ENCODE measurements around the gene VTI1A. TPM values are rescaled to one million over a fixed set of nuclear protein-coding genes. Genes with fewer than 3 reads are reported as not detected.

The VTI1A gene
- total RNA-seq, 2 donors from 2014 or later = 53.3 to 57.5 TPM

DNA sequence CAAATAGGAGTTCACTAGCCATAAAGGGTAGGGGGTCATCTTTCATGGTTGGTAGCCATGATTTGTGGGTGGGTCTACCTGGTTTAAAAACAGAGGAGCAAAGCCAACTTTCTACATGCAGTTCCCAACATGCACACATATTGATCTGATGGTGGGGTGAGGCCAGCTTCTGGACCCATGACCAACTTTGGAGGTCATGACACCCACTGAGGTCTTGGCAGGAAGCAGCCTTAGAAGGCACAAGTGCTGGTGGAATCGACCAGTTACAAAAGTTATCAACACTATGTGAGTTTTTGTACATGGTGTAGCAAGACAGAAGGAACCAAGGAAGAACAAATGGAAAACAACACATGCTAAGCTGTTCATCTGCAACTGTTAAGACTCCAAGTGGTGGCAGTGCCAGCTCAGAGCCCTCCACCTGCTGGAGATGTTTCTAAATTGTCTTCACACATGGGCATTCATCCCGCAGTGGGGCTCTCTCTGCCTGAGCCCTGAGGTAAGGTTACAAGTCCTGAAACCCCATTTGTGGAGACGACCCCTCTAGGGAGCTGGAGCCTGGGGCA, 401.9 kb downstream of the VTI1A start:
- Histone ChIP-seq H3K9me3 (no peaks in the 10 kb centered on the region), H3K4me3 (no peak overlapping the region), H3K36me3 (no peaks in the 10 kb centered on the region), H3K4me1 (replicated peaks) (no peaks in the 10 kb centered on the region), H3K27me3 (replicated peaks; ENCODE audit: insufficient read depth) (no peaks in the 10 kb centered on the region), H3K27ac (no peak overlapping the region)
- TF ChIP-seq, protein P1, sequence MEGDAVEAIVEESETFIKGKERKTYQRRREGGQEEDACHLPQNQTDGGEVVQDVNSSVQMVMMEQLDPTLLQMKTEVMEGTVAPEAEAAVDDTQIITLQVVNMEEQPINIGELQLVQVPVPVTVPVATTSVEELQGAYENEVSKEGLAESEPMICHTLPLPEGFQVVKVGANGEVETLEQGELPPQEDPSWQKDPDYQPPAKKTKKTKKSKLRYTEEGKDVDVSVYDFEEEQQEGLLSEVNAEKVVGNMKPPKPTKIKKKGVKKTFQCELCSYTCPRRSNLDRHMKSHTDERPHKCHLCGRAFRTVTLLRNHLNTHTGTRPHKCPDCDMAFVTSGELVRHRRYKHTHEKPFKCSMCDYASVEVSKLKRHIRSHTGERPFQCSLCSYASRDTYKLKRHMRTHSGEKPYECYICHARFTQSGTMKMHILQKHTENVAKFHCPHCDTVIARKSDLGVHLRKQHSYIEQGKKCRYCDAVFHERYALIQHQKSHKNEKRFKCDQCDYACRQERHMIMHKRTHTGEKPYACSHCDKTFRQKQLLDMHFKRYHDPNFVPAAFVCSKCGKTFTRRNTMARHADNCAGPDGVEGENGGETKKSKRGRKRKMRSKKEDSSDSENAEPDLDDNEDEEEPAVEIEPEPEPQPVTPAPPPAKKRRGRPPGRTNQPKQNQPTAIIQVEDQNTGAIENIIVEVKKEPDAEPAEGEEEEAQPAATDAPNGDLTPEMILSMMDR (IDR thresholded peaks at IDR 0.05) = no peak
- TF ChIP-seq POLR2AphosphoS5 (IDR thresholded peaks at IDR 0.05) = no peak
- no peak for TF ChIP-seq POLR2A (IDR thresholded peaks at IDR 0.05)
- intact Hi-C loops (cut with DNase I) = no loop called here
- 96% methylated on average over 3 of the region's 3 CpGs for WGBS
- no peak for DNase-seq (ENCODE audit: low spot score)

DNA sequence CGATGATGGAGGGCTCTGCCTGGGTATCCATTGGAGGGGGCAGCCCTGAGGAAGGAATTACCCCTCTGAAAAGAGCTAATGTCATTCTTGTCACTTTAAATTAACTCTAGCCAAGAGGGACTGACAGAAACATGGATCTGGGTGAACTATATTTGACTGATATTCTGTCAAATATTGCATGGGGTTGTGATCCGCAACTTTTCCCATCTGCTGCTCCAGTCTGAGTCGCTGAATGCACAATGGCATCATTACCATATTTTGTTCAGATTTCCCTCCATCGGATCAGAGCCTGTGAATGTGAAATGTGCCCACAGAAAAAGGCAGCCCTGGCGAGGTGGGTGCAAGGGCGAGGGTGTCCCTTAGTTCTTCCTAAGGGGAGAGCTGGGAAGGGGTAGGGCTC, 402.5 kb downstream of the VTI1A start:
- WGBS = 96% methylated on average over 6 of the region's 6 CpGs
- intact Hi-C loops (cut with DNase I) = no loop called here

DNA sequence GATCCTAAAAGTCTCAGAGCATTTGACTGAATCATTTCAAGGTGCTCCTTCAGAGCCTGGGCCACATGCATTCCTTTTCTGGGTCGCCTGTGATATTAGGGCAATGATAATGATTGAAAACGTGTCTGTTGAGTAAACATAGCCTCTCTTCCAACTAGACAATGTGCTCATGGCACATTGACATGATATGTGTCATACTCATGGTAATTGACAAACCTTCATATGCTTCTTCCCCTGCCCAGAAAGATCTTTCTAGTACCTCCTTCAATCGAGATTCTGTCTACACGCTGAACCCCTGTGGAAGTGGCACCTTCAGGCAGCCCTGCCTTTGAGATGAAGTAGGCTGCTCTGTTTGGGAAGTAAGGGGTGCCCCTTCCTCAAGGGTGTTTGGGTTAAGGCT, 404.2 kb downstream of the VTI1A start:
- TF ChIP-seq, protein P1 (IDR thresholded peaks at IDR 0.05) = no peak
- TF ChIP-seq POLR2AphosphoS5 (IDR thresholded peaks at IDR 0.05) (no peak), POLR2A (IDR thresholded peaks at IDR 0.05) (no peak)
- H3K36me3 ChIP-seq = no peaks in the 10 kb centered on the region
- H3K4me3 ChIP-seq = no peak overlapping the region
- no peaks in the 10 kb centered on the region for H3K4me1 ChIP-seq (replicated peaks)
- H3K27me3 ChIP-seq (replicated peaks; ENCODE audit: insufficient read depth) = no peaks in the 10 kb centered on the region
- H3K9me3 ChIP-seq = no peaks in the 10 kb centered on the region
- intact Hi-C loops (cut with DNase I) = no loop called here
- H3K27ac ChIP-seq = no peak overlapping the region
- no peak for DNase-seq (ENCODE audit: low spot score)
- 85% methylated on average over 4 of the region's 4 CpGs for WGBS

More for the DNA sequence above, 402.5 kb downstream of the VTI1A start:
- TF ChIP-seq, protein P1 (IDR thresholded peaks at IDR 0.05) = no peak
- TF ChIP-seq POLR2A (IDR thresholded peaks at IDR 0.05) = no peak
- no peak for TF ChIP-seq POLR2AphosphoS5 (IDR thresholded peaks at IDR 0.05)
- Histone ChIP-seq H3K36me3 (no peaks in the 10 kb centered on the region), H3K4me3 (no peak overlapping the region), H3K27me3 (replicated peaks; ENCODE audit: insufficient read depth) (no peaks in the 10 kb centered on the region), H3K4me1 (replicated peaks) (no peaks in the 10 kb centered on the region), H3K27ac (no peak overlapping the region), H3K9me3 (no peaks in the 10 kb centered on the region)
- no peak for DNase-seq (ENCODE audit: low spot score)

DNA sequence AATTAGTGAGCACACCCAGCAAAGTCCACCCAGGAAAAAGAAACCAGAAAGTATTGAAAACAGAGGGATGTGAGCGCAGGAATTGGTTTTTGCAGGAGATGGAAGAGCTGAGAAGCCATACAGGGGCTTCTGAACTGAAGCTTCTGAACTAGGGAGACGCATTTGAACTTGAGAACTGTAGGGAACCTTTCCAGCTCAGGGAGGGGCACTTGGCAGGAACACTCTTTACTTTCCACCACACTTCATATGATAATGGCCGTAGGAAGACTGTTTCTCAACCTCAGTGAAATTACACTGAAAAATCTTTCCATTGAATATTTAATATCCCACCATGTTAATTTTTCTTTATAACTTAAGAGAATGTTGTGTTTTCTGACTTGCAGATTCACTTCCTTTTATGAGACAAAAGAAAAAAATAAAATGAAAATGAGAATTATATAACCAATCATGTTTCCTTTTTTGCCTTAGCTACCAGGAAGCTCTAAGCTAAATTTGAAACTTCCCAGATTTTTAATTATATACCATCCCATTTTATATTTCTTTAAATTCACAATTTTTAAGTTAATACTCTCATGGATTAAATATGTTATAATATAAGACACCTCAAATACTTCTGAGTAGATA, 404.7 kb downstream of the VTI1A start:
- intact Hi-C loops (cut with DNase I) = no loop called here
- Histone ChIP-seq H3K9me3 (no peaks in the 10 kb centered on the region), H3K36me3 (no peaks in the 10 kb centered on the region), H3K4me1 (replicated peaks) (no peaks in the 10 kb centered on the region), H3K27me3 (replicated peaks; ENCODE audit: insufficient read depth) (no peaks in the 10 kb centered on the region), H3K4me3 (no peak overlapping the region), H3K27ac (no peak overlapping the region)
- TF ChIP-seq POLR2A (IDR thresholded peaks at IDR 0.05) (no peak), POLR2AphosphoS5 (IDR thresholded peaks at IDR 0.05) (no peak)
- TF ChIP-seq, protein P1 (IDR thresholded peaks at IDR 0.05) = no peak
- DNase-seq (ENCODE audit: low spot score) = no peak
- WGBS = 58% methylated on average over 3 of the region's 3 CpGs

DNA sequence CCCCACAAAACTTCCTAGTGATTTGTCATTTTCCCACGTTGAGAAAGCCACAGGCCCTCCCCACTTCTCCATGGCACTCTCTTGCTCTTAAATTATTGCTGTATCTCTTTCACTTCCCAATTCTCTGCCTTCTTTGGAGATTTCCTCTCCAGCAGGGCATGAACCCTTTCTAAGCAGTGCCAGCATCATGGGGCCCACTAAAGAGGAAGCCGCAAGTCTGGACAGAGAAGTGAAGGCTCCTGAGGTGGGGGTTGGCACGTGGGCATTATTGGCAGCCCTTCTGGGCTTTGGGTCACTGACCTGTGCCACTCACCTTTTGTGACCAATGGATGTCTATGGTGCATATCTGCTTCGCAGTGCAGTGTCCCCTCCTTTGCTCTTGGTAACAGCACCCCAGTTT, 405.3 kb downstream of the VTI1A start:
- DNase-seq (ENCODE audit: low spot score) = no peak
- TF ChIP-seq, protein P1 (IDR thresholded peaks at IDR 0.05) = no peak
- no peak for TF ChIP-seq POLR2A (IDR thresholded peaks at IDR 0.05)
- no peak for TF ChIP-seq POLR2AphosphoS5 (IDR thresholded peaks at IDR 0.05)
- Histone ChIP-seq H3K36me3 (no peaks in the 10 kb centered on the region), H3K9me3 (no peaks in the 10 kb centered on the region), H3K27me3 (replicated peaks; ENCODE audit: insufficient read depth) (no peaks in the 10 kb centered on the region), H3K4me3 (no peak overlapping the region), H3K27ac (no peak overlapping the region), H3K4me1 (replicated peaks) (no peaks in the 10 kb centered on the region)
- 79% methylated on average over 4 of the region's 4 CpGs for WGBS
- intact Hi-C loops (cut with DNase I) = no loop called here
